Right renal cortex interstitium (tissue), 3 donors: ENCODE results near the gene IL36B. TPM values are rescaled to one million over a fixed set of nuclear protein-coding genes. Genes with fewer than 3 reads are reported as not detected.

ENCODE experiments used
- DNase-seq, 3 donors: peaks; one replicate each; pipeline ENCODE4 v3.0.0-alpha.2; 2013; ENCODE audit warnings: low read depth in 3 of 3, low spot score in 2 of 3
- polyA plus RNA-seq, 3 donors: library from polyadenylated mRNA; unstranded; fragments of 120-200 nt; gene quantifications; one replicate each; pipeline ENCODE4 v1.2.1, GENCODE V29; 2013; ENCODE audit not compliant: insufficient read length in 3 of 3

IL36B gene
- polyA plus RNA-seq, 3 donors = not detected

- no peak for DNase-seq
These were observed 4.5 kb upstream of the IL36B start for GRCh38 chr2:113057117-113057516.

- DNase-seq = no peak
These were observed 3.9 kb upstream of the IL36B start for GRCh38 chr2:113056521-113056920.

- DNase-seq = no peak
These were observed 1.4 kb upstream of the IL36B start for GRCh38 chr2:113054066-113054465.

DNA sequence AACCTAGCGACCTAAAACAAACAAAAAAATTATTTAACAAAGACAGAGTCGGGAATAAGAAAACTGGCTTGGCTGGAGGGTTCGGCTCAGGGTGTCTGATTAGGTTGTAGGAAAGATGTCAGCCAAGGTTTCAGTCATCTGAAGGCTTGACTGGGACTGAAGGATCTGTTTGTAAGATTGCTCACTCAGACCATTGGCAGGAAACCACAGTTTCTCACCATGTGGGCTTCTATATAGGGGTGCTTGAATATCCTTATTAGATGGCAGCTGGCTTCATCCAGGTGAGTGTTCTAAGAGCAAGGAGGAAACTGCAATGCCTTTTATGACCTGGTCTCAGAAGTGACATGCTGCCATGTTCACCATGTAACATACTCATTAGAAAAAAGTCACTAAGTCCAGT is 999 bp upstream of the IL36B start:
- DNase-seq = no peak

- DNase-seq = no peak
These were observed 1.5 kb downstream of the IL36B start for GRCh38 chr2:113050921-113051895.

DNA sequence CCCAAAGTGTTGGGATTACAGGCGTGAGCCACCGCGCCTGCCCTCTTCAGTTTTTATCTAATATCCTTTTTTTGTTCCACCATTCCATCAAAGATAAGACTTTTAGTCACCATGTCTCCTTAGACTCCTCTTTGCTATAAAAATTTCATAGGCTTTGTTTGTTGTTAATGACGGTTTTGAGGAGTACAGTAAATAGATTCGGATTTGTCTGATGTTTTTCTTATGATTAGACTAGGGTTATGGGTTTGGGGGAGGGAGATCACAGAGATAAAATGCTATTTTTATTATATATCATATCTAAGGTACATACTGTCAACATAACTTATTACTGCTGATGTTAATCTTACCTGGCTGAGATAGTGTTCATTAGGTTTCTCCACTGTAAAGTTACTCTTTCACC is 6.2 kb downstream of the IL36B start:
- DNase-seq = no peak

DNA sequence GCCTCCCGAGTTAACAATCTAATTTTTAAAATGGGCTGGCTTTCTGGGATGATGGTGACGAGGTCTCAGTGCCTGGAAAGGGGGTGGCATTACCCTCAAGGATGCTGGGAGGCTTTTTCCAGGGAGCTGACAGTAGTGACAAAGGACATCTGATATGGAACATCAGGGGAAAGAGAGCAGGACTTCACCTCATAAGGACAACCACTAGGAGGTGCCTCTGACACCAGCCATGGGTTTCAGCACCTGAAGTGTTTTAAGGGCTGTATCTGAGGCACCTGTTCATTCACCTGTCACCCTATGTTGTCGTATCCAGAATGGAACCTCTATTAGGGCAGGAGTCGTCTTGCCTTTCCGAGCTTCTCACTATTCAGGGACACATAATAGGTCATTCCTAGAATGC is 10.8 kb downstream of the IL36B start:
- DNase-seq = no peak

DNA sequence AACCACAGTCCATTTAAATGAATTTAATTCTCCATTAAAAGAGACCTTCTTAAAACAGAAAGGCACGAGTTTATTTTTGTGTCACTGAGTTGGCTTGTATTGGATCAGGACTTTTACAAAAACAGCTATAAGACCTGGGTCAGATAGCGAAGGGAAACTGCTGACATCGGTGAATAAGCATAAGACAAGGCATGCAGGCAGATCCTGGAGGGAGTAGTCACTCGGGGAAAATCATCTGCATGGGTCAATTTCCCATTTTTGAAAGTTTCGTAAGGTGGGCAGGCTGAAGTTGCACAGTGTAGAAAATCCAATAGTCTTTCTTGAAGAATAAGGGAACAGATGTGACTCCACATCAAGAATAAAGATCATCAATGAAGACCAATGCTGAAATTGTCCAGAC is 12.9 kb downstream of the IL36B start:
- DNase-seq = no peak

DNA sequence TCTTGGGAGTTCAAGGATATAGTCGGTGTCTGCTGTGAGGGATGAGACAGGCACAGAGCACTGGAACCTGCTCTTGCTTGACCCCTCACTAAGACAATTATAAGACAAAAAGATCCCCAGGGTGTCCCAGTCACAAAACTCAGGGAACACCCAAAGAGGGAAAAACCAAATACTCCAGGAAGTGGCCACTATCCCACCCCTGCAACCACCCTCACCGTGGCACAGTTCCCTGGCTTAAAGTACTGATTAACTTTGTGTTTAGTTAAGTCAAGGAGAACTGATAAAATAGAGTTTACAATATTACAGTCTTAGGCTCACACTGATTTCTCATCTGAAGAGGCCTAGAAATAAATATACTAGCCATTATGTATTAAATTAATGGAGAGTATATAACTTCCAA is 13.5 kb downstream of the IL36B start:
- DNase-seq = no peak

DNA sequence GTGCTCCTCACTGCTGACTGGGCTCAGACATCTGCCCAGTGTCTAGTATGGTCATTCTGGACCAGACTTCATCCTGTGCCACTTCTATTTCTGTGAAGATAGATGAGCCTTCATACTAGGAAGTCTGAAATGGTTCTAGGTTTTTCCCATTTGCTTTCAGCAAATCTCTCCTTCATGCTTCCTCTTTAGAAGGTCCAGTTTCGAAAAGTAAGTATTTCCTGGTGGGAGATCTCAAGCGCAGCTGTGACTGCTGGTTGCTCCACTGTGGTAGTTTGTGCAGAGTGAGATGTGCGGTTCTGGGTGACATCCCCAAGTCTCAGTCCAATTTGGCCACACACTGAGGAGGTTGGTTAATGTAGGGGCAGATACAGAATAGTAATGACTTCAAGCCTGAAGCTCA is 14.4 kb downstream of the IL36B start:
- no peak for DNase-seq

- no peak for DNase-seq
These were observed 15.9 kb downstream of the IL36B start for GRCh38 chr2:113036763-113037162.

- DNase-seq = no peak
These were observed 18.7 kb downstream of the IL36B start for GRCh38 chr2:113034016-113034415.

DNA sequence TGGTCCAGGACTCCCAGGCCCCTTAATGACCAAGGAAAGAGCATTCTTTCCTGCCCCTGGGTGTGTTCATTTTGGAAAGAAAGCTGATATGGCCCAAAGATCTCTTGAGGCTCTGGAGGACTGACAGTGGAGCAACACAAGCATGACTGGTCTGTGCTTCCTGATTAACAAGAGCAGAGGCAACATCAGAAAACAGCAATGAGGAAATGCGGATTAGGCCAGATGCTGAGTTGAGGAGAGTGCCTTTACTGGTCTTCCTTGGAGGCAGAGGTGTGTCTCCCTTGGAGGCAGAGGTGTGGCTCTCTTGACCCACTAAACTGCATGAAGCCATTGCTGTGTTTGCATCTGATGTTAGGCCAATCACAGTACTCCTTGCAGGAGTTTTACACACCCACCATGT is 19.9 kb downstream of the IL36B start:
- DNase-seq = no peak

GRCh38 chr2:113028112-113028511 is 24.6 kb downstream of the IL36B start:
- DNase-seq = no peak

DNA sequence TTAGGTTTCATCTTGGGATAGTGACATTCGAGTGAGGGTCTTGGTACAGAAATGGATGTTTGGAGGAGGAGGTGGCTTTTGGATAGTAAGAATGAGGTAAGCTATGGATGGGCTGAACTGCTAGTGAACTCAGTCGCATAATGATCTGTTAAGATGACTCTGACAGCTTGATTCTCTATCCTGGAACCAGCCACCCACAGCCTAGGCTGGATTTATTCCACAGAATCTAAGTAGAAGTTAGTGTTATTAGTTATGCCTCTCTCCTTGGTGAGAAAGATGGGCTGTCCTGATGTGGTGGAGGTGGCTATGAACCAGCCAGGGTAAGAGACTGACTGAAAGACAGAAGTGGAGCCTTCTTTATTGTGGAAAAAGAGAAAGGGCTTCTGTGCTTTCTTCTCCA is 25.0 kb downstream of the IL36B start:
- DNase-seq = no peak

GRCh38 chr2:113025737-113026136 is 26.9 kb downstream of the IL36B start:
- no peak for DNase-seq

GRCh38 chr2:113024764-113025163 is 27.9 kb downstream of the IL36B start:
- DNase-seq = no peak

GRCh38 chr2:113021312-113021711 is 31.4 kb downstream of the IL36B start:
- DNase-seq = no peak

- DNase-seq = no peak
These were observed 34.2 kb downstream of the IL36B start for GRCh38 chr2:113018509-113018908.

DNA sequence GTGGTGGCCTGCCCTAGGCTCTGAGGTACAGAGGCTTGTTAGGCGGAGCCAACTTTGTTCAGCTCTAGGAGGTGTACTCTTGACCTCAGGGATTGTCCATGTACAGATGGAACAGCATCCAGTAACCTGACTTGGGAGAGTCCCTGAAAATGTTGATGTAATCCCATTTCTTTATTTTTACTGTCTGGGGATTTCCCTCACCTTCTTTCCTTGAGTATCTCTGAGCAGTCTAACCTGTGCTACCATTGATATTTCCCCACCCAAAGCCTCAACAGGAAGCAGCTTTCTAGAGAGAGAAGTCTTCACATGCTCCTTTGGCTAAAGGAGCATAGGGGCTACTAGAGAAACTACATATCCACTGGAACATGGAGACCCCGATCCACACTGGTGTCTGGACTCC is 37.0 kb downstream of the IL36B start:
- DNase-seq = no peak

GRCh38 chr2:113015042-113015441 is 37.6 kb downstream of the IL36B start:
- no peak for DNase-seq

GRCh38 chr2:113014067-113014466 is 38.6 kb downstream of the IL36B start:
- no peak for DNase-seq

DNA sequence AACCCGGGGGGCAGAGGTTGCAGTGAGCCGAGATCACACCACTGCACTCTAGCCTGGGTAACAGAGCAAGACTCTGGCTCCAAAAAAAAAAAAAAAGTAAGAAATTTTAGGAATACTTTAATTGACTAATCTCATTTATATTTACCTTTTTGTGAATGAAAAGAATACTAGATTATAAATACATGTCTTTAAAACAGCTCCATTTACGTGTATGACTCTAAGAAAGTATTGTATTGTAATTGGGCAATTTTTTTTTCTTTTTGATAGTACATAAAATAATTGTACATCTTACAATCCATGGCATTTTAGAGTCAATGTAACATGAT is 39.4 kb downstream of the IL36B start:
- no peak for DNase-seq
